Measurements from ENCODE around the gene OR9A4.

Gene OR9A4

DNA sequence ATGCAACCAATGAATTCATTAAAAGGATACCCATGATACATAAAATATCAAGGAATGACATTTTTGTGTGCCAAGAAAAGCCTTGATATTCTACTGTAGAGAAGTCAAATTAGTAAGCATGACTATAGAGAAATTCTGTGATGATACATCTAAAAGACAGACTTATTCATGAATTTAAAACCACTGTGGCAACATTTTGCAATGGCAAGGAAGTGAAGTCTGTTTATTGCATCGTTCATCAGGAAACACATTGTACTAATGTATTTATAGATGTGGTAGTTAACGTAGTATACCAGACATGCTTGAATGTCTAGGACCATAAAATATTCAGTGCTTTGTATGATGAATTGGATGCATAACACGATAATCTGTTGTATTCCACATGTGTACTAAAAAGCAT, 39.9 kb downstream of the OR9A4 start:
- no peaks in the 10 kb centered on the region for H3K36me3 Mint-ChIP-seq (ENCODE audit: low read depth)
- no peaks in the 10 kb centered on the region for H3K4me1 Mint-ChIP-seq (ENCODE audit: low read depth)
- no peaks in the 10 kb centered on the region for H3K27me3 Mint-ChIP-seq (ENCODE audit: low read depth)
- no peak overlapping the region for H3K4me3 Mint-ChIP-seq
- H3K9me3 Mint-ChIP-seq: no peaks in the 10 kb centered on the region
- DNase-seq (ENCODE audit: low spot score): no peak
- H3K27ac Mint-ChIP-seq: no peak overlapping the region

DNA sequence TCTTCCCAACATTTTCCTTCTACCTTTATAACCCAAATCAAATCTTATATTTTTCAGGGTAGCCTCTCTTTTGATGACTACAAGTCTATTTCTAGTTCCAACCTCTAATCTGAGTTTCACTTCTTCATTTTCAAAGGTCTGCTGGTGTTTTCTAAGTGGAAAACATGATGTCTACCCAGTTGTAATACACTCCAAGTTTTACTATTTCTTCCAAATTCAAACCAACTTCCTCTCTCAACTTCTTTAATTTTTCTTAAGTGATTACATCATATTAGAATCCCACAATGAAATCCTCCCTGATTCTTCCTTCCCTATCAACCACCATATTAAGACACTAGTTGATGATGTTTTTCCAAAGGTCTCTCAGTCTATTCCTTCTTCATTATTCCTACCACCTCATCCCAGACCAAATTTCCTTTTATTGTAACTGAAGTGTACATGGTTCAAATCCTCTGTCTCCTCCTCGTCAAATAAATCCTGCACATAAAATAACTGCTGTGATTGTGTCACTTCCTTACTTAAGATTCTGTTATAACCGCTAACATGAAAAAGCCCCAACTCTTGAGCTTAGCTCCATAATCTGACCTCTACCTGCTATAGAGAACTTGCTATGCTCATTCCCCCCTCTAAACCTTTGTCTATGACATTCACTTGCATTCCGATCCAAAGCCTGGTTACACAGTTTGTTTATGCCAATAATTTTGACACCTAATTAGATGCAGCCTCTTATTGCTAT, 44.7 kb downstream of the OR9A4 start:
- H3K27ac Mint-ChIP-seq: no peak overlapping the region
- H3K4me1 Mint-ChIP-seq (ENCODE audit: low read depth): no peaks in the 10 kb centered on the region
- H3K36me3 Mint-ChIP-seq (ENCODE audit: low read depth): no peaks in the 10 kb centered on the region
- H3K27me3 Mint-ChIP-seq (ENCODE audit: low read depth): no peaks in the 10 kb centered on the region
- no peak for DNase-seq (ENCODE audit: low spot score)
- no peak overlapping the region for H3K4me3 Mint-ChIP-seq
- H3K9me3 Mint-ChIP-seq: no peaks in the 10 kb centered on the region

All from T-helper 2 cell treated with Interferon-gamma antibody and Interleukin-4, amounts not matched to agents 5 μg/mL and 100 μg/mL, for 36 hours (primary cell).